GM13977 (cell line): ENCODE data around the gene CACNB1.

Experiments used
- DNase-seq: peaks from one replicate; pipeline ENCODE4 v3.0.0; 2012; ENCODE audit warnings: low spot score
- in situ Hi-C: fragments of 300-500 bp; cut with MboI; formaldehyde crosslinking; loops from one replicate; pipeline ENCODE4 v1.12.0; 2022; ENCODE audit warnings: low sequenced_read_pairs, low pct_unique_long_range_greater_than_20kb, mixed read lengths, inconsistent platforms; ENCODE audit not compliant: unreplicated experiment
- TF ChIP-seq, protein P1 (sequence below): IDR thresholded peaks from 2 replicates; pipeline ENCODE4 v1.5.1; 2012; ENCODE audit warnings: mild to moderate bottlenecking, control low read depth; ENCODE audit not compliant: insufficient read depth; ENCODE audit errors: extremely low read depth, missing control alignments

CACNB1 gene

DNA sequence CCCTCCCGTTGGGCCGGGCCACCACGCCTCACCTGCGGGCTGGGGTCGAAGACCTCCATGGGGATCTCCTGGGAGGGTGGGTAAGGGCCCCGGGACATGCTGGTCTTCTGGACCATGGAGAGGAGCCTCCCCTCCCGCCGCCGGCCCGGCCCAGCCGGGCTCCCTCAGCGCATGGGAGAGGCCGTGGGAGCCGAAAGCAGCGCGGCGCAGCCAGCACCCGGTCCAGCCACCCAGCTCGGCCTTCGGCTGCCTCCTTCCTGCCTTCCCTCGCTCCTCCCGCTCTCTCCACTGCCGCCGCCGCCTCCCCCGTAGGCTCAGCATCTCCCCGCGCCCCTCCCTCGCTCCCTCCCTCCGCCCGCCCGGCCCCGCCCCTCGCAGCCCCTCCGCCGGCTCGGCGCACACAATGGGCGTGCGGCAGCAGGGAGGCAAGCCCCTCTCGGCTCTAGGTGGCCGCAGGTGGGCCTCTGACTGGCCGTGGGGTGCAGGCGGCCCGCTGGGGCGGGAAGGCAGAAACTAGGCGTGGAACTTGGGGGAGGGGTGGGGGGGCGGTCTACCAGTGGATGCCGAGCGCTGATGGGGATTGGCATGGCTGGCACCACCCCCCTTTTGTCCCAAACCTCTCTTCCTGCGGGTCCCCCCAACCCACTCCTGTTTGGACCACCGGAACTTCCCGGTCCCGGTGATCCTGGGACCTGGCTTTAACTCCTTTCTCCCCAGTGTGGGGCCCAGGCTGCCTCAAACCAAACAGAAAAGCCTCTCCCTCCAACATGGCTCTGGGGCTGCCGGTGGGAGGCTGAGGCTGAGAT, at the start of gene CACNB1:
Gene CACNB1, minus strand, starts transcription at position 290 of the 806 bp plus-strand sequence. Its CDS starts 174 bp downstream, at position 116.
- TF ChIP-seq, protein P1, sequence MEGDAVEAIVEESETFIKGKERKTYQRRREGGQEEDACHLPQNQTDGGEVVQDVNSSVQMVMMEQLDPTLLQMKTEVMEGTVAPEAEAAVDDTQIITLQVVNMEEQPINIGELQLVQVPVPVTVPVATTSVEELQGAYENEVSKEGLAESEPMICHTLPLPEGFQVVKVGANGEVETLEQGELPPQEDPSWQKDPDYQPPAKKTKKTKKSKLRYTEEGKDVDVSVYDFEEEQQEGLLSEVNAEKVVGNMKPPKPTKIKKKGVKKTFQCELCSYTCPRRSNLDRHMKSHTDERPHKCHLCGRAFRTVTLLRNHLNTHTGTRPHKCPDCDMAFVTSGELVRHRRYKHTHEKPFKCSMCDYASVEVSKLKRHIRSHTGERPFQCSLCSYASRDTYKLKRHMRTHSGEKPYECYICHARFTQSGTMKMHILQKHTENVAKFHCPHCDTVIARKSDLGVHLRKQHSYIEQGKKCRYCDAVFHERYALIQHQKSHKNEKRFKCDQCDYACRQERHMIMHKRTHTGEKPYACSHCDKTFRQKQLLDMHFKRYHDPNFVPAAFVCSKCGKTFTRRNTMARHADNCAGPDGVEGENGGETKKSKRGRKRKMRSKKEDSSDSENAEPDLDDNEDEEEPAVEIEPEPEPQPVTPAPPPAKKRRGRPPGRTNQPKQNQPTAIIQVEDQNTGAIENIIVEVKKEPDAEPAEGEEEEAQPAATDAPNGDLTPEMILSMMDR: no peak
- in situ Hi-C loops: no loop called here
- peak; percentile 92 for DNase-seq

DNA sequence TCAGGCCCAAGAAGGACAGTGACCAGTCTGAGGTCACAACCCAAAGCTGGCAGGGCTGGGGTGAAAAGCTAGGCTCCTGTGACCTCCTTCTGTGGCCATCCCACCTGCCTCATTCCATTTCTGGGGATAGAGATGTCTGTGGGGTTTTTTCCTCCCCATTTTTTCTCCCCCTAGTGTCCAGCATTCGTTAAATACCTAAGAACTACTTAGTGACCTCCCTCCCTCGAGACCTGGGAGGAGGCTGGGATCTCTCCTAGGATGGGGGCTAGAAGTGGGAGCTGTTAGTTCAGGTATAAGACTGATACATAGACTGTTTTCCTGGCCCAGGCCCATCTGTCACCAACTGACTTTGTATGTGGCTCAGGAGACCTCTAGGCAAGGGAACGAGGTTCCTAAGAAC, 48.8 kb upstream of the CACNB1 start:
- TF ChIP-seq, protein P1: no peak
- no peak for DNase-seq
- in situ Hi-C loops: loop anchor here (10.0 kb wide), 1 partner anchor 149 kb away; no protein-coding TSS in a partner anchor

DNA sequence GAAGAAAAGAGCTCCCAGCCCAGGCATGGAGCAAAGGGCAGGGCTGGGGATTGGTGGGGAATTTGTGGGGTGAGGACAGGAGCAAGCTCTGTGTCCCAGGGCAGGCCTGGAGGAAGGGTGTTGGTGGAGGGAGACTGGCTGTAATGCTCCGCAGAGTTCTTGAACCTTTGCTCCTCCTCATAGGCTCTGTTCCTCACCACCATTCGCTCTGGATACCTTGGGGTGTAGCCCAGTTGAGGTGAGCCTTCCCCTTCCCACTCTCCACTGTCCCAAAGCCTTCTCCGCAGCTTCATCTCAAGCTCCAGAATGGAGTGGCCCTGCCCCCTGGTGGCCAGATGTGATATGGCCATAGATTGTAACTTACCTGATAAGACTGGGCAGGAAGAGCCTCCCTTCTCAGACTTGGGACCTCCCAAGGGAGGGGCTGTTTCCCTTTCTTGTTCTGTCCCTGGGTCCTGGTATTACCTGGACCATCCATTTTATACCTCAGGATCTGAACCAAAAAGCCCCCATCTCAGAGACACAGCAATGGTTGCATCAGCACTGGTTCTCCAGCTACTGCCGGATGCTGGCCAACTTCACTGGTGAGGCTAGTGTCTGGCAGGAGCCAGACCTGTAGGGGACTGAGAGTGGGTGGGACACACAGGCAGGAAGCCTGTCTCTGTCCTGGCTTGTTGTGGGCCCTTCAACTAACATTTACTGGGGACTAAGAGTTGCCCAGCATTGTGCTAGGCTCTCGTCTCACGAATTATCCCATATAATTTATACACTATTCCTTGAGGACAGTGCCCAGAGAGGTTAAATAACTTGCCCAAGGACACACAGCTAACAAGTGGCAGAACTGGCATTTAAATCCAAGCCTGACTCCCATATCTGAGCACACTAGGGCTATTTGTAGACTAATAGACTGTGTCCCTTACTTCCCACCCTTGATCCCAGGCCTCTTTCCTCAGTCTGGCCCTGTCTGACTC, 47.4 kb upstream of the CACNB1 start:
- TF ChIP-seq, protein P1: peak; percentile 94
- peak; percentile 81 for DNase-seq
- in situ Hi-C loops: loop anchor here (10.0 kb wide), 1 partner anchor 150 kb away; no protein-coding TSS in a partner anchor

DNA sequence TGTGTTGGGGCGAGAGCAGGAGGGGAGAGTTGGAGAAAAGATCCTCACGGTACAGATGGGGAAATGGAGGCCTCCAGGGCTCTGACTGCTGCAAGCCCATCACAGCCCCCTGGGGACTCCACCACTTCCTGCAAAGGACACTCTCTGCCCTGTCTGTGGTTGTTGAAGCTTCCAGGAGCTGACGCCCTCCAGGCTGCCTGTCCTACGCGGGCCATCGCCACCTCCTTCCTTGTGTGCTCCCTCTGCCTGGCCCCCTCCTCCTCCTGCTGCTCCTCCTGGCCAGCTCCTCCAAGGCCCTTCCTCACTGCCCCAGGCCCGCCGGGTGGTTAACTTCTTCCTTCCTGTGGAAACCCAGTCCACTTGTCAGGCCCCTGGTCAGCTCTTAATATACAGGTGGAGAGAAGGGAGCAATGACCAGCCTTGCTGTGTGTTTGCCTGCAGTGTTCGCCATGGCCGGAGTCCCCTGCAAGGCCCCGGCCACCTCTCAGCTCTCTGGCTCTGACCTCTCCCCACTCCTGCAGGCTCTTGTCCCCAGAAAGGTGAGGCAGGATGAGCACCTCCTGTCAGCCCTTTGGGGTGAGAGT, 46.6 kb upstream of the CACNB1 start:
- in situ Hi-C loops: loop anchor here (10.0 kb wide), 1 partner anchor 151 kb away; no protein-coding TSS in a partner anchor
- peak; percentile 19 for DNase-seq
- TF ChIP-seq, protein P1: no peak

DNA sequence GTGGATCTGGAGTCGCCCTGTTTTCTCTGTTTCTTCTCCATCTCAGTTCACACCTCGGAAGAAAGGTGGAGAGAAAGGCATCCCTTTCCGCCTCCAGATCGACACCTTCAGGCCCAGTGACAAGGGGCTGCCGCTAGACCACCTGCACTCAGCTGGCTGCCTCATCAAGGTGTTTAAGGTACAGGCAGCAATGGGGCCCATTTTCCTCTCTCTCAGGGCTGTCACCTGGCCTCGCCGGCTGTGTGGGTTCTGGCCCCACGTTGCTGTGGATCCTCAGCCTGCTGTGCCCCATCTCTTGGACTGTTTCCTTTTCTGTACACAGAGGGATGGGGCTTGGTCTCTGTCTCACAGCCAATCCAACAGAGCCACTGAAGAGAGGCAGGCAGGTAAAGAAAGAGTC, 45.7 kb upstream of the CACNB1 start:
- in situ Hi-C loops: loop anchor here (10.0 kb wide), 1 partner anchor 152 kb away; no protein-coding TSS in a partner anchor
- no peak for DNase-seq
- TF ChIP-seq, protein P1: no peak

DNA sequence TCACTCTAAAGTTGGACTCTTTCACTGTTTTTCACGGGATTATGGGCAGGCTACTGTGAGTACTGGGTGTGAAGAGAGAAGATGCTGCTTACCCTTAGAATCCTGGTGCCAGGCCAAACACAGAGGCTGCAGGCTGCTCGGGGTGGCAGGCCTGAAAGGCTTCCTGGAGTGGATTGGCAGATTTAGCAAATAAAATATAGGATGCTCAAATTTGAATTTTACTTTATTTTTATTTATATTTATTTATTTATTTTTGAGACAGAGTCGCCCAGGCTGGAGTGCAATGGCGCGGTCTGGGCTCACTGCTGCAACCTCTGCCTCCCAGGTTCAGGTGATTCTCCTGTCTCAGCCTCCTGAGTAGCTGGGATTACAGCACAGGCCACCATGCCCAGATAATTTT, 43.2 kb upstream of the CACNB1 start:
- DNase-seq: no peak
- in situ Hi-C loops: loop anchor here (10.0 kb wide), 1 partner anchor 154 kb away; no protein-coding TSS in a partner anchor

More for the DNA sequence above, 43.2 kb upstream of the CACNB1 start:
- TF ChIP-seq, protein P1: no peak
